ENCODE measurements around the gene ZNF74.

ZNF74 gene

GRCh38 chr22:20392983-20393704, 807 bp upstream of the ZNF74 start:
- TF ChIP-seq SIN3A (IDR thresholded peaks at IDR 0.05; ENCODE audit: borderline replicate concordance, insufficient read depth, low read length) (no peak), FOXP2 (optimal IDR thresholded peaks at IDR 0.05; ENCODE audit: borderline replicate concordance, extremely low read depth, extremely low read length, insufficient read depth) (no peak), REST (IDR thresholded peaks at IDR 0.05; ENCODE audit: insufficient read depth in 1 of 2, low read depth in 2 of 2, low read length in 2 of 2) (no peak), POLR2AphosphoS5 (IDR thresholded peaks at IDR 0.05; ENCODE audit: low read depth, low read length) (no peak), TAF1 (IDR thresholded peaks at IDR 0.05; ENCODE audit: borderline replicate concordance, insufficient read depth, low read length) (no peak)

GRCh38 chr22:20395181-20395906, 1.4 kb downstream of the ZNF74 start:
- no peak for TF ChIP-seq TAF1 (IDR thresholded peaks at IDR 0.05; ENCODE audit: borderline replicate concordance, insufficient read depth, low read length)
- no peak for TF ChIP-seq FOXP2 (optimal IDR thresholded peaks at IDR 0.05; ENCODE audit: borderline replicate concordance, extremely low read depth, extremely low read length, insufficient read depth)
- no peak for TF ChIP-seq SIN3A (IDR thresholded peaks at IDR 0.05; ENCODE audit: borderline replicate concordance, insufficient read depth, low read length)
- TF ChIP-seq REST (IDR thresholded peaks at IDR 0.05; ENCODE audit: insufficient read depth in 1 of 2, low read depth in 2 of 2, low read length in 2 of 2), result no peak
- TF ChIP-seq POLR2AphosphoS5 (IDR thresholded peaks at IDR 0.05; ENCODE audit: low read depth, low read length), result no peak

- TF ChIP-seq FOXP2 (optimal IDR thresholded peaks at IDR 0.05; ENCODE audit: borderline replicate concordance, extremely low read depth, extremely low read length, insufficient read depth) (no peak), REST (IDR thresholded peaks at IDR 0.05; ENCODE audit: insufficient read depth in 1 of 2, low read depth in 2 of 2, low read length in 2 of 2) (no peak), SIN3A (IDR thresholded peaks at IDR 0.05; ENCODE audit: borderline replicate concordance, insufficient read depth, low read length) (no peak), TAF1 (IDR thresholded peaks at IDR 0.05; ENCODE audit: borderline replicate concordance, insufficient read depth, low read length) (no peak), POLR2AphosphoS5 (IDR thresholded peaks at IDR 0.05; ENCODE audit: low read depth, low read length) (no peak)
These were observed 1.9 kb downstream of the ZNF74 start for GRCh38 chr22:20395907-20396287.

- TF ChIP-seq REST (IDR thresholded peaks at IDR 0.05; ENCODE audit: insufficient read depth in 1 of 2, low read depth in 2 of 2, low read length in 2 of 2) (no peak), TAF1 (IDR thresholded peaks at IDR 0.05; ENCODE audit: borderline replicate concordance, insufficient read depth, low read length) (no peak), SIN3A (IDR thresholded peaks at IDR 0.05; ENCODE audit: borderline replicate concordance, insufficient read depth, low read length) (no peak), POLR2AphosphoS5 (IDR thresholded peaks at IDR 0.05; ENCODE audit: low read depth, low read length) (no peak), FOXP2 (optimal IDR thresholded peaks at IDR 0.05; ENCODE audit: borderline replicate concordance, extremely low read depth, extremely low read length, insufficient read depth) (no peak)
These were observed 2.7 kb downstream of the ZNF74 start for GRCh38 chr22:20396639-20397038.

All from PFSK-1 (cell line).